Measurements from ENCODE around the gene CD200R1L.

The CD200R1L gene

DNA sequence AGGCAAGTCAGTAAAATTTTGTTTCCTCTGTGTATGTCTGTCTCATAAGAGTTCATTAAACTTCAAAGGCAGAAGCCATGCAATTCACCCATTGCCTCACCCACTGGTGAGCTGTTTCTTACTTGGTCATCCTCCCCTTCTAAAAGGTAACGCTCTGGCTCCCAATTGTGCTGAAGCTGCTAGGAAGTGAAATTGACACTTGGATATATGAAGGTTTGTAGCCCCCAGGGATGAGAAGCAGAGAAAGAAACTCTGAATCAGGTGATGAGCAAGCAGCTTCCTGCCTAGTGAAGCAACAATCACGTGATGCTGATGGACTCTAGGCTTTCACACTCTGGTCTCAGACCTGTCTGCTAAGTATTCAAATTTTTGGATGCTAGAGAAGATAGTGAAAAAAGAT, 70.7 kb downstream of the CD200R1L start:
- no peak overlapping the region for H3K4me3 ChIP-seq (ENCODE audit: low read depth, low read length)
- no peaks in the 10 kb centered on the region for H3K4me1 ChIP-seq (ENCODE audit: control insufficient read depth, insufficient read depth, low read length)
- no peak overlapping the region for H3K27ac ChIP-seq (ENCODE audit: low read depth, low read length)
- no peak overlapping the region for H3K9ac ChIP-seq (ENCODE audit: low read depth, low read length)
- H3K27me3 ChIP-seq (ENCODE audit: control insufficient read depth, insufficient read depth, low read length), result no peaks in the 10 kb centered on the region
- H3K36me3 ChIP-seq (ENCODE audit: control insufficient read depth, insufficient read depth, low read length), result no peaks in the 10 kb centered on the region
- no peaks in the 10 kb centered on the region for H3K9me3 ChIP-seq (ENCODE audit: control insufficient read depth, insufficient read depth, low read length)

DNA sequence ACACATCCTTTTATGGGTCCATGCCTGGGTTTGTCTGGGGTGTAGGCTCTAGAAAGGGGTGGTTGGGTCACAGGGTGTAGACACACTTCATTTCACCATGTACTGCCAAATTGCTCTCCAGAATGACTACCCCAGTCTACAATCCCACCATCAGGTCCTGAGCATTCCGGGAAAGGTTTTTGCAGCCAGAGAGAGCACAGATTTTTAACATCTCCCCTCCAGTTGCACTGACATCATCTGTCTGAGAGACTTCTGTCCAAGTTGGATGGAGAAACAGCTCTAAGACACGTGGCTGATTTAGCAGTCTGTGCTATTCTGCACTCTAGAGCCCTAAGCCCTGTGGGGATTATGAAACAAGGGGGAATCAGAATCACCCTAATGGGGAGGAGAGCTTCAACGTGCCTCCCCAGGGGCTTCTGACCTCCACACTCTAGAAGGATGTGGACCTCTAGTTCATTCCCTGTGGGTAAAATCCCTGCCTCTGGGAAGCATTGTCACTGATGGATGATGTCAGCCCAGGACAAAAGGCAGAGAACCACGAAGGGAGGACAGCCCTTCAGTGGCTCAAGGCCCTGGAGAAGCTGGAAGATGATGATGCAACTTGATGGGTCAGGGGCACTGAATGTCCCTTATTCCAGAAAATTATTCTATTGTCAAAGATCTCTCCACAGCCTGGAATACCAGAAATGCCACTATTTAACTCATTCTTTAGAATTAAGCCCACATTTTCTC, 71.5 kb downstream of the CD200R1L start:
- Histone ChIP-seq H3K4me1 (ENCODE audit: control insufficient read depth, insufficient read depth, low read length) (no peaks in the 10 kb centered on the region), H3K4me3 (ENCODE audit: low read depth, low read length) (no peak overlapping the region), H3K27me3 (ENCODE audit: control insufficient read depth, insufficient read depth, low read length) (no peaks in the 10 kb centered on the region), H3K36me3 (ENCODE audit: control insufficient read depth, insufficient read depth, low read length) (no peaks in the 10 kb centered on the region), H3K27ac (ENCODE audit: low read depth, low read length) (no peak overlapping the region), H3K9ac (ENCODE audit: low read depth, low read length) (no peak overlapping the region), H3K9me3 (ENCODE audit: control insufficient read depth, insufficient read depth, low read length) (no peaks in the 10 kb centered on the region)

DNA sequence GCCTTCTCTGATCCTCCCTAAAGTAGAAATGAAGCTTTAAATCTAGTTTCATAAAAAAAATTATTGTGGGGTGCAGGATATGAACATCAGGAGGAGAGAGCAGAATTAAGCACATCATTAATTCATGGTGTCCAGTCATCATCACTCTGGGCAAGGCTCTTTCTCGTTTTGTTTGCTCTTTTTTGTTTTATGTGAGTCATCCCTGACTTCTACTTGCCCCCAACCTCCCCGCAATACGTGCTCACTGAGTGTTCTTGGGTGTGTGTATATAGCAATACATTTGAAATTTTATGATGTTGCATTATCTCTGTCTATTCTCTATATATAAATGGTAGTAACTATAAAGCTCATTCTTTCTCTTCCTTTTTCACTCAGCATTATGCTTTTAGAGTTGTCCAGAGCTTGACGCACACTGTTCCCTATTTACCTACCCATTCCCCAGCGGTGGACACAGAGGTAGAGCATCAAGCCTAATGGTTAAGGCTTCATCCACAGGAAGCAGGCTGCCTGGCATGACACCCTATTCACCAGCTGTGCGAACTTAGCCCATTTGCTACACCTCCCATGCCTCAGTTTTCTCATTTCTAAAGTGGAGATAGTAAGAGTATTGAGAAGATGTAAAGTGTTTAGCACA, 72.3 kb downstream of the CD200R1L start:
- H3K27me3 ChIP-seq (ENCODE audit: control insufficient read depth, insufficient read depth, low read length), result no peaks in the 10 kb centered on the region
- no peak overlapping the region for H3K9ac ChIP-seq (ENCODE audit: low read depth, low read length)
- no peak overlapping the region for H3K4me3 ChIP-seq (ENCODE audit: low read depth, low read length)
- H3K27ac ChIP-seq (ENCODE audit: low read depth, low read length), result no peak overlapping the region
- H3K9me3 ChIP-seq (ENCODE audit: control insufficient read depth, insufficient read depth, low read length), result no peaks in the 10 kb centered on the region
- 0 out of 2 replicates have a peak, but pooled peaks cover 6% of the 10 kb centered on the region for H3K4me1 ChIP-seq (ENCODE audit: control insufficient read depth, insufficient read depth, low read length)
- no peaks in the 10 kb centered on the region for H3K36me3 ChIP-seq (ENCODE audit: control insufficient read depth, insufficient read depth, low read length)

DNA sequence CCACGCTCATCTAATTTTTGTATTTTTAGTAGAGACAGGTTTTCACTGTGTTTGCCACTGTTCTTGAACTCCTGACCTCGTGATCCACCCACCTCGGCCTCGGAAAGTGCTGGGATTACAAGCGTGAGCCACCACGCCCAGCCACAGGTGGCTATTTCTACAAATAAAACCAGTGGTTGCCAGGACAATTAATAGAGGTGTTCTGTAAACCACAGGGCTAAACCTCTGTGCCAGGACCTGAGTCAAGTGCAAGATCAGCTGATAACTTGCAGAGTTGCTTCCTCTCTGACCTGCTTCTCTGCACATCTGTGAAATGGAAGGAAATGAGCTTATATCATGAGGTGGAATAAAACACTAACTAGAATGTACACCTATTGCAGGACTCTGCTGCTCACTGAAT, 72.8 kb downstream of the CD200R1L start:
- Histone ChIP-seq H3K9me3 (ENCODE audit: control insufficient read depth, insufficient read depth, low read length) (no peaks in the 10 kb centered on the region), H3K27ac (ENCODE audit: low read depth, low read length) (no peak overlapping the region)

DNA sequence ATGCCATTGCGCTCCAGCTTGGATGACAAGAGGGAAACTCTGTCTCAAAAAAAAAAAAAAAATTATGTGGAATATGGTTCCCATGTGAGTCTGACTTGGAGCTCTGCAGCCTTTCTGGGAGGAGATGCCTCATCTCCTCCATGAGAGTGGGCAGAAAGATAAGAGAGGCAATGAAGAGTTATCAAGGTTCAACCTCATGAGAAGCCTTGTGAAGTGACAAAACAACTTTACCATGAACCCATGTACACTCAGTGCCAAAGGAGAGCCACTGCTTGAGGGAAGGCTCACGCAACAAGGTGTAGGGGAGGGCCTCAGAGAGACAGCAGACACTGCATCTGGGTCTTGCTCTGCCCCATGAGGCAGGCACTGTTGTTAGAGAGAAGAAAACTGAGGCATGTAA, 75.7 kb downstream of the CD200R1L start:
- Histone ChIP-seq H3K9ac (ENCODE audit: low read depth, low read length) (no peak overlapping the region), H3K27ac (ENCODE audit: low read depth, low read length) (no peak overlapping the region), H3K27me3 (ENCODE audit: control insufficient read depth, insufficient read depth, low read length) (no peaks in the 10 kb centered on the region), H3K4me3 (ENCODE audit: low read depth, low read length) (no peak overlapping the region), H3K4me1 (ENCODE audit: control insufficient read depth, insufficient read depth, low read length) (0 out of 2 replicates have a peak, but pooled peaks cover 6% of the 10 kb centered on the region), H3K36me3 (ENCODE audit: control insufficient read depth, insufficient read depth, low read length) (no peaks in the 10 kb centered on the region), H3K9me3 (ENCODE audit: control insufficient read depth, insufficient read depth, low read length) (no peaks in the 10 kb centered on the region)

More for the DNA sequence above, 72.8 kb downstream of the CD200R1L start:
- Histone ChIP-seq H3K36me3 (ENCODE audit: control insufficient read depth, insufficient read depth, low read length) (no peaks in the 10 kb centered on the region), H3K9ac (ENCODE audit: low read depth, low read length) (no peak overlapping the region), H3K4me1 (ENCODE audit: control insufficient read depth, insufficient read depth, low read length) (0 out of 2 replicates have a peak, but pooled peaks cover 6% of the 10 kb centered on the region), H3K4me3 (ENCODE audit: low read depth, low read length) (no peak overlapping the region), H3K27me3 (ENCODE audit: control insufficient read depth, insufficient read depth, low read length) (no peaks in the 10 kb centered on the region)

DNA sequence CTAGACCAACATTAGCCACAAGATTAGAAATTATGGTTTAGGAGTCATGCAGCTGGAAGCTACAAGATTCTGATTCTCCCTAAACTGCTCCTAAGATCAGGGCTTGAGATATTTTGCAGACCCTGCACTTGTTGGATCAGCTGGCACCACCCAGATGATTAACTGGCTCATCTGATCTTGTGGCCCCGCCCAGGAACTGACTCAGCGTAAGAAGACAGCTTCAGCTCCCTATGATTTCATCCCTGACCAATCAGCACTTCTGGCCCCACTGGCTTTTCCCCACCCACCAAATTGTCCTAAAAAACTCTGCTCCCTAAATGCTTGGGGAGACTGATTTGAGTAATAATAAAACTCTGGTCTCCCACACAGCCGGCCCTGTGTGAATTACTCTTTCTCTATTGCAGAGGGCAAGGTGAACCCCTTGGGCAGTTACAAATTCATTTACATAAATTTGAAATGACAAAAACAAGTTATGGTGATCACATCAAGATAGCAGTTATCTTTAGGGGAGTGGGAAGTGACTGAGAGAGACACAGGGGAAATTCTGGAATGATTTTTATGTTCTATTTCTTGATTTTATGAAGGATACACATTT, 76.5 kb downstream of the CD200R1L start:
- H3K4me3 ChIP-seq (ENCODE audit: low read depth, low read length), result no peak overlapping the region; the same call in 1 of the 2 replicates
- H3K27ac ChIP-seq (ENCODE audit: low read depth, low read length), result no peak overlapping the region
- H3K9ac ChIP-seq (ENCODE audit: low read depth, low read length), result no peak overlapping the region
- H3K9me3 ChIP-seq (ENCODE audit: control insufficient read depth, insufficient read depth, low read length), result no peaks in the 10 kb centered on the region
- no peaks in the 10 kb centered on the region for H3K27me3 ChIP-seq (ENCODE audit: control insufficient read depth, insufficient read depth, low read length)
- H3K36me3 ChIP-seq (ENCODE audit: control insufficient read depth, insufficient read depth, low read length), result no peaks in the 10 kb centered on the region
- 0 out of 2 replicates have a peak, but pooled peaks cover 6% of the 10 kb centered on the region for H3K4me1 ChIP-seq (ENCODE audit: control insufficient read depth, insufficient read depth, low read length)

DNA sequence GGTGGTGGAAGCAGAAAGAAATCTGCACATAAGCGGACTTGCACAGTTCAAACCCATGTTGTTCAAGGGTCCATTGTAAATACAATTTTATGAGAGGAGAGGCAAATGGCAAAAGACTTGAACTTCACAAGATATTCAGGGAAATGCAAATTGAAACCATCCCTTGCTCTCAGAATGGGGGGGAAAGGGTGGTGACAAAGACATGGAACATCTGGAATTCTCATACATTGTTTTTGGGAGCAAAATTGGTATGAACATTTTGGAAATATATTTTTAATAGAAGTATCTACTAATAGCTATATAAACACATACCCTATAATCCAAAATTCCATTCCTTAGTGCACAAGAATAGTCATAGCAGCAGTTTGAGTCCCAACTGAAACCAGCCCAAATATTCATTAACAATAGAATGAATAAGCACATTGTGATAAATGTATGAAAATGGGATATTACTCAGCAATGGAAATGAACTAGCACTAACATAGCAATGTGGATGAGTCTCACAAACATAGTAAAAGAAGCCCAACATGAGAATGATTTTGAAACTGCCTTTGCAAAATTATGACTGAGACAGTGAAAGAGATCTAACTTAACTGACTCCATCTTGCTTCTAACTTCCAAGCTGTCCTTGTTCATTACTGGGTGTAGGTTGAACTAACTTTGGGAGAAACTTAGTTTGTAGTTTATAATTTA, 77.2 kb downstream of the CD200R1L start:
- Histone ChIP-seq H3K36me3 (ENCODE audit: control insufficient read depth, insufficient read depth, low read length) (no peaks in the 10 kb centered on the region), H3K9me3 (ENCODE audit: control insufficient read depth, insufficient read depth, low read length) (no peaks in the 10 kb centered on the region), H3K27ac (ENCODE audit: low read depth, low read length) (no peak overlapping the region), H3K27me3 (ENCODE audit: control insufficient read depth, insufficient read depth, low read length) (no peaks in the 10 kb centered on the region), H3K4me1 (ENCODE audit: control insufficient read depth, insufficient read depth, low read length) (0 out of 2 replicates have a peak, but pooled peaks cover 6% of the 10 kb centered on the region), H3K4me3 (ENCODE audit: low read depth, low read length) (no peak overlapping the region), H3K9ac (ENCODE audit: low read depth, low read length) (no peak overlapping the region)

DNA sequence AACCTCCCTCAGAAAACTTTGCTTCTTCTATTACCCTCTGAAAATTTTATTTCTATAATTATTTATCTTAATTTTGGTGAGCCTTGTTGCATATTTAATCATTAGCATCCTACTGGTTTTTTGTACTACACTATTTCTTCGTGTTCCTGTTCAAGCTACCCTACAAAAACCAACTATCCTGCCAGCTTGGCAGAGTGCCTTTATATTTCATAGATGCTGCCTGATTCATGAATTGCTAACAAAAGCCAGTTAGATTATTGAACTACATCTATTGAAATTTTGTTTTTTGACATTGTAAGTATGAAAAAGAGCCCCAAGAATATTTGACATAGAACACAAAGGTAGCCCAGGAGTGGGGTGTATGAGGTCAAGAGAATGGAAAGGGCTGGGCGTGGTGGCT, 78.9 kb downstream of the CD200R1L start:
- no peak overlapping the region for H3K27ac ChIP-seq (ENCODE audit: low read depth, low read length)
- H3K27me3 ChIP-seq (ENCODE audit: control insufficient read depth, insufficient read depth, low read length), result no peaks in the 10 kb centered on the region
- no peak overlapping the region for H3K9ac ChIP-seq (ENCODE audit: low read depth, low read length)
- 0 out of 2 replicates have a peak, but pooled peaks cover 6% of the 10 kb centered on the region for H3K4me1 ChIP-seq (ENCODE audit: control insufficient read depth, insufficient read depth, low read length)
- no peaks in the 10 kb centered on the region for H3K9me3 ChIP-seq (ENCODE audit: control insufficient read depth, insufficient read depth, low read length)
- H3K36me3 ChIP-seq (ENCODE audit: control insufficient read depth, insufficient read depth, low read length), result no peaks in the 10 kb centered on the region
- no peak overlapping the region for H3K4me3 ChIP-seq (ENCODE audit: low read depth, low read length)

DNA sequence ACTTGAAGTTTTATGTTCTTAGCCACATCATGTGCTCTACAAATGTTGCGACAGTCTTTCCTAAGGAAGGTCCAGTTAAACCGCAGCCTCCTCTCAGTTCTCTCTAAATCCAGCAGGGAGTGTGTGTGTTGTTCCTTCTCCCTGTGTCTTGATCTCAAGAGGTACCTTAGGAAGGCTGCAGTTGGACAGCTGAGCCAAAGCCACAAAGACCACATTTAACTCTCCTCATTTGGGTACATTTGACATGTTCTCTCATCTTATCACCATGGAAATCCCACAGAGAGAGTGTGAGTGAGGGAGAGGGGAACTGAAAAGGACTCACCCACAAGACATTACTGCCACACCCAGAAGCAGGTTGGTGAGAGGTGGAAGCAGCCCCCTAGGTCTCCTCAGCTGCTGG, 79.5 kb downstream of the CD200R1L start:
- no peaks in the 10 kb centered on the region for H3K9me3 ChIP-seq (ENCODE audit: control insufficient read depth, insufficient read depth, low read length)
- 0 out of 2 replicates have a peak, but pooled peaks cover 6% of the 10 kb centered on the region for H3K4me1 ChIP-seq (ENCODE audit: control insufficient read depth, insufficient read depth, low read length)
- no peak overlapping the region for H3K4me3 ChIP-seq (ENCODE audit: low read depth, low read length)
- H3K36me3 ChIP-seq (ENCODE audit: control insufficient read depth, insufficient read depth, low read length), result no peaks in the 10 kb centered on the region
- H3K27ac ChIP-seq (ENCODE audit: low read depth, low read length), result no peak overlapping the region
- H3K9ac ChIP-seq (ENCODE audit: low read depth, low read length), result no peak overlapping the region
- H3K27me3 ChIP-seq (ENCODE audit: control insufficient read depth, insufficient read depth, low read length), result no peaks in the 10 kb centered on the region

Measured in HUES48 (cell line).